GM21723 (cell line): ENCODE measurements around the gene VAMP1.

Source experiments
- ATAC-seq: cut with Tn5 transposase; IDR thresholded peaks from one replicate; pipeline ENCODE4 v1.9.1; 2021; ENCODE audit warnings: mild to moderate bottlenecking, moderate library complexity; ENCODE audit not compliant: unreplicated experiment

VAMP1 gene

DNA sequence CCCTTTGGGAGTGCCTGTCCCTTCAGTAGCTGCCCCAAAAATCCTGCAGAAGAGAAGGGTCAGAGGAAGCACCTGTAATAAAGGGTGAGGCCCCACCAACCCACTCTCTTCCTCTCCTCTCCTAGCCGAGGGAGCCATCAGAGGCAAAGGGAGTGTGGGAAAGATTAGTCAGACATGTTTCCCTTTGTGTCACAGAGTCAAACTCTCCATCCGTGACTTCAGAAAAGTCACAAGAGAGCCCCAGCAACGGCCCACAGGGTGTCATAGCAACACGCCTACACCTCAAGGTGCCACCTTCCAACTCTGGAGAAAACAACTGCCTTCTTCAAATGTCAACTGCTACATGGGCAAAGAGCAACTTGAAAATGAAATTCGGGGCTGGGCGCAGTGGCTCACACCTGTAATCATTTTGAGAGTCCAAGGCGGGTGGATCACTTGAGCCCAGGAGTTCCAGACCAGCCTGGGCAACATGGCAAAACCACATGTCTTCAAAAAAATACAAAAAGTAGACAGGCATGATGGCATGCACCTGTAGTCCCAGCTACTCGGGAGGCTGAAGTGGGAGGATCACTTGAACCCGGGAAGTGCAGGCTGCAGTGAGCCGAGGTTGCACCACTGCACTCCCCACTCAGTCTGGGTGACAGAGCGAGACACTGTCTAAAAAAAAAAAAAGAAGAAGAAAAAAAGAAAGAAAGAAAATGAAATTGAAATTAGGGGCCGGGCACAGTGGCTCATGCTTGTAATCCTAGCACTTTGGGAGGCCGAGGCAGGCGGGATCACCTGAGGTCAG is 43.4 kb downstream of the VAMP1 start:
- peak; percentile 63 for ATAC-seq

DNA sequence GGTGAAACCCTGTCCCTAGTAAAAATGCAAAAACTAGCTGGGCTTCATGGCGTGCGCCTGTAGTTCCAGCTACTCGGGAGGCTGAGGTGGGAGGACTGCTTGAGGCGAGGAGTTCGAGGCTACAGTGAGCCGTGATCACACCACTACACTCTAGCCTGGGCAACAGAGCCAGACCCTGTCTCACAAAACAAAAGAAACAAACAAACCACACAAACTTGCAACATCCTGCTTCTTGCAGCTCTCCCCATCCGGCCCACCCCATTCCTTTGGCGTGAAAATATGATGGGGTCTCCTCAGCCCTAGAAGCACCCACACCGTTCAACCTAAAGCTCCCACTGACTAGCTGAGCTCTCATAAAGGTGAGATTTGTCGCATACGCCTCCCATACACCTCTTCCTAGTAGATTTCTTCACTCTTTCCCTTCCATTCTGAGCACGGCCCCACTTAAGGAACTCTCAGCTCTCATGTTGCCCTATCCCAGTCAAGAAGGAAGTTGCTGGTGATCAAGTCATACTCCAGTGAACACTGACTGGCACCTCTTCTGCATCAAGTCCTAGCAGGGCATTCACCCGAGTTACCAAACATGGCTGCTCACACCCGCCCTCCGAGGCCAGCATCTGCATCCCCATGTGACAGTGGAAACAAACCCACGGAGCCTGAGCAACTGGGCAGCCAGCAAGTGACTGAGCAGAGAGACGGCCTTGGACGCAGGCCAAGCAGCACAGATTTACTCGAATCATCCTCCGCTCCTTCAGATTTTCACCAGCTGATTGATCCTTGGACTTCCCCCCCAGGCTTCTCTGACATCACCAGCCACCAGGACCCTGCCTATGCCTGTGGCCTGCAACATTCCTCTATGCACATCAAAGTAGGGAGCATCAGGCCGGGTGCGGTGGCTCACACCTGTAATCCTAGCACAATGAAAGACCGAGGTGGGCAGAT is 44.6 kb downstream of the VAMP1 start:
- ATAC-seq: no peak

DNA sequence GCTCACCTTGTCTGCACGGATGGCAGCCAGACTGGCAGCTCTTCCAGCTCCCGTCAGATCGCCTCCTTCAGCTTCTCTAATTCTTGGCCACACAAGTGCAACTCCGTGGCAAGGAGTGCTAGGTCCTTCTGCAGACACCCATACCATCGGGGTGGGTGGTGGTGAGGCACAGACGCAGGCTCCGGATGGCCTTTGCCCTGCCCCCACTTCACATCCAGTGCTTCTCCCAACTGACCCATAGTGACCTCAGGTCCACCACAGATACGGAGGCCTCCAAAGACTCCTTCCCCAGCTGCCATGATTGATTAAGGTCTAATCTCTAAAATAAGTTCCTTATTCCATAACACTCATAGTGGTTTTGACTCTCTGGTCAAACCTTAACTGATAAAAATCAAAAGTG is 45.6 kb downstream of the VAMP1 start:
- ATAC-seq: no peak

DNA sequence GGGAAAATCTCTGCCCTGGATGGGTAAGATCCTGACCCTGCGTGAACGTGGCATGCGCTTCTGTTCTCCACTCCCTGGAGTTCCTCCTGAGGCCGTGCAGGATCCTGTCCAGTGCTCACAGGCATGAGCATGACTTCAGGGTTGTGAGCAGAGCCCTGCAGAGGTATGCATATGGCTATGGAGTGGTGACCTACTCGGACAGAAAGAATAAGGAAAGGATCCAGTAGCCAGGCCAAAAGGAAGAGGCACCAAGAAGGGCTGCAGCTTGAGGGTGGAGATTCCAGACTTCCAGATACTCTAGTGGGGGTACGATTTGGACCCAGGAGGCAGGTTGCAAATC is 46.5 kb downstream of the VAMP1 start:
- no peak for ATAC-seq

DNA sequence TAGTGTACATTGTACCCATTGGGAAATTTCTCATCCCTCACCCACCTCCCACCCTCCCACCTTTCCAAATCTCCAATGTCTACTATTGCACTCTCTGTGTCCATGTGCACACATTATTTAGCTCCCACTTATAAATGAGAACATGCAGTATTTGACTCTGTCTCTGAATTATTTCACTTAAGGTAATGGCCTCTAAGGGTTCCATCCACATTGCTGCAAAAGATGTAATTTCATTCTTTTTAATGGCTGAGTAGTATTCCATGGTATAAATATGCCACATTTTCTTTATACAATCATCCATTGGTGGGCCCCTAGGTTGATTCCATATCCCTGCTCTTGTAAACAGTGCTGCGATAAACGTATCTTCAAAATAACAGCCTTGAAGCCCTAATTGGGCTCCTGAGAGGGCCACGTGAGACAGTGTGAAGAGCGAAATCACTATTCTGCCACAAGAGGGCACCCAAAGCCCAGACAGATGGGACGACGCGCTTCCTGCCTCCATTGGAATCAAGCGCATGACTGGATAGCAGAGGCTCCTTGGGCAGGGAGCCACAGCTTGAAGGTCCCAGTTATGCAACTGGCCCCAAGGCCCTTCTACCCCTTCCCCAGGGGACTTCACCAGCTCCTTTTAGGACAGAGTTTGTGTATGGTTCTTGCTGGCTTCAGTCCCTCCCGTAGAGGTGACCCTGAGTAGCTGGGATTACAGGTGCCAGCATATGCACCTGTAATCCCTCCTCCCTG is 47.0 kb downstream of the VAMP1 start:
- ATAC-seq: peak; percentile 37

DNA sequence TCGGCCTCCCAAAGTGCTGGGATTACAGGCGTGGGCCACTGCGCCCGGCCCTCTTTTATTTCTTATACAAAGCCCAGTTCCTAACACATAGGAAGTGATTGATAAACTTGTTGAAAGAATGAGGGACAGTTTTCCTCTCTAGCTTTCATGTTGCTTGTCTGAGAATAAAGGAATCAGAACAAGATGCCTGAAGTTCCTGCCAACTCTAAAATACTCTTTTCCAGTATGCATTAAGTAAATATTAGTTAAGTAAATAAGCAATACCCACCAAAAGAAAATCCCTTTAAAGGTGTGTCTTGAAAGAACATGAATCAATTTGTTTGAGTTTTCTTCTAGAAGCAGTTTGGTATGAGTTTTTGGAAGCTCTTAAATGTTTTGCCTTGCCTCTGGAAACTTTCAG is 50.1 kb downstream of the VAMP1 start:
- ATAC-seq: no peak

DNA sequence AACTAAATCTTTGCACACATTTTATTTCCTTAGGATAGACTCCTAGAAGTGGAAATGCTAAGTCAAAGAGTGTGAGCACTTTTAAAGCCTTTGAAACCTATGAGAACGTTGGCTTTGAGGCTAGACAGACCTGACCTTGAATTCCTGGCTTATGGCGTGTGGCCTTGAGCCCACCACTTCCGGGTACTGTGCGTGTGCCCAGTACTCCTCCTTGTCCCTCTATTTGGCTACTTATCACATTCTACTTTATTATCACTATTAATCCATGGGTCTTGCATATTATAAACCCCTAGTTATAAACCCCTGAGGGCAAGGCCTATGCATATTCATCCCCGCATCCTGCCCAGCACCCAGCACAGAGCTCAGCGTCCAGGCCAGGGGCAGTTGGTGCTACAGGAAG is 51.7 kb downstream of the VAMP1 start:
- no peak for ATAC-seq

DNA sequence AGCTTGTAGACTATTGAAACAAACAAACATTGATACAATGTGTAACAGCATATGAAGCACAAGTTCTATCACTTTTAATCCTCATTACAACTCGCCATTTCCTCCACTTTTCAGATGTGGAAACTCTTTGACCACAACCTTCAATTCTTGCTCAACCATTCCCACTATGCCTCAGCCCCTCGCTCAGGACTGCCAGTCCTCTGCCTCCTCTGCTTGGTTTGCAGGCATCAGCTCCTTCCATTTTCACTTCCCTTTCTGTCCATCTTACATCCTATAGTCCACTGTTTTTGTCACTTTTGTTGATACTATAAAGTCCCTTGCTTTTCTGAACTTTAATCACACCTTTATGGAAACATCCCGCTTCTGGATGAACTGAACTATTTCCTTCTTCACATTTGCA is 53.9 kb downstream of the VAMP1 start:
- ATAC-seq: no peak
